Neural cell (in vitro differentiated cells): ENCODE measurements around the gene RAD23B. TPM values are rescaled to one million over a fixed set of nuclear protein-coding genes. Genes with fewer than 3 reads are reported as not detected.
A peak's percentile ranks its signal among the peaks of the same experiment; 100 is the strongest.

Source experiments
- H2AFZ ChIP-seq: fragments of 200-600, 300-800 bp; sonication (generic), shearing (Covaris generic); 2 replicates; pipeline ENCODE4 v1.6.0; 2014; ENCODE audit warnings: low read depth, mild to moderate bottlenecking, antibody characterized with exemption, low read length, moderate library complexity
- H3F3A ChIP-seq: fragments of 200-600 bp; shearing (Covaris generic); 2 replicates; pipeline ENCODE4 v1.6.1; 2016; ENCODE audit warnings: mild to moderate bottlenecking, moderate library complexity, mixed read lengths, antibody characterized with exemption, low read length; ENCODE audit not compliant: insufficient read depth, poor library complexity, severe bottlenecking
- H3K27ac ChIP-seq: fragments of 200-600, 300-800 bp; sonication (generic), shearing (Covaris generic); 2 replicates; pipeline ENCODE4 v1.5.1; 2014; ENCODE audit warnings: mild to moderate bottlenecking, low read length, moderate library complexity
- H3K27me3 ChIP-seq: fragments of 300-800, 200-600 bp; sonication (generic), shearing (Covaris generic); 2 replicates; pipeline ENCODE4 v1.6.0; 2014; ENCODE audit warnings: mild to moderate bottlenecking, low read depth, low read length, moderate library complexity; ENCODE audit not compliant: insufficient read depth
- H3K36me3 ChIP-seq: fragments of 300-800, 200-600 bp; sonication (generic), shearing (Covaris generic); 2 replicates; pipeline ENCODE4 v1.5.1; 2014; ENCODE audit warnings: mild to moderate bottlenecking, antibody characterized with exemption, low read length, moderate library complexity; ENCODE audit not compliant: insufficient read depth
- H3K4me2 ChIP-seq: fragments of 300-800, 200-600 bp; sonication (generic), shearing (Covaris generic); 2 replicates; pipeline ENCODE4 v1.6.0; 2014; ENCODE audit warnings: mild to moderate bottlenecking, low read length
- H3K4me3 ChIP-seq: fragments of 300-800, 200-600 bp; sonication (generic), shearing (Covaris generic); 2 replicates; pipeline ENCODE4 v1.5.1; 2014; ENCODE audit warnings: mild to moderate bottlenecking, low read length, moderate library complexity
- H3K79me2 ChIP-seq: fragments of 200-600 bp; shearing (Covaris generic); replicated peaks from 2 replicates; pipeline ENCODE4 v1.6.0; 2014; ENCODE audit warnings: mild to moderate bottlenecking, low read length, moderate library complexity; ENCODE audit not compliant: insufficient read depth
- H3K9ac ChIP-seq: fragments of 300-800, 200-600 bp; sonication (generic), shearing (Covaris generic); 2 replicates; pipeline ENCODE4 v1.6.1; 2016; ENCODE audit warnings: mild to moderate bottlenecking, low read length, mixed read lengths
- H3K9me2 ChIP-seq: fragments of 200-600 bp; shearing (Covaris generic); 2 replicates; pipeline ENCODE4 v1.6.1; 2016; ENCODE audit warnings: mild to moderate bottlenecking, low read length, mixed read lengths; ENCODE audit not compliant: insufficient read depth
- H3K9me3 ChIP-seq: fragments of 200-600, 300-800 bp; sonication (generic), shearing (Covaris generic); 2 replicates; pipeline ENCODE4 v1.6.1; 2016; ENCODE audit warnings: mild to moderate bottlenecking, mixed run types, low read length, moderate library complexity, mixed read lengths
- H4K20me1 ChIP-seq: fragments of 200-600 bp; shearing (Covaris generic); 2 replicates; pipeline ENCODE4 v1.6.1; 2016; ENCODE audit warnings: mild to moderate bottlenecking, mixed run types; ENCODE audit not compliant: insufficient read depth
- EP300 ChIP-seq: fragments of 450-650 bp; conservative IDR thresholded peaks from 2 replicates; pipeline ENCODE4 v1.6.1; 2014; ENCODE audit warnings: antibody characterized with exemption, mild to moderate bottlenecking, moderate library complexity; ENCODE audit not compliant: poor library complexity, severe bottlenecking
- EZH2 ChIP-seq: fragments of 200-600, 300-800 bp; shearing (Covaris generic), sonication (generic); IDR thresholded peaks from 2 replicates; pipeline ENCODE4 v1.6.1; 2014; ENCODE audit warnings: antibody characterized with exemption, low read length, borderline replicate concordance, mild to moderate bottlenecking; ENCODE audit not compliant: insufficient read depth, poor library complexity, severe bottlenecking
- MXI1 ChIP-seq: fragments of 450-650 bp; conservative IDR thresholded peaks from 2 replicates; pipeline ENCODE4 v1.6.1; 2014; ENCODE audit warnings: antibody characterized with exemption, mild to moderate bottlenecking; ENCODE audit not compliant: poor library complexity, severe bottlenecking
- POLR2AphosphoS5 ChIP-seq: IDR thresholded peaks from 2 replicates; pipeline ENCODE4 v1.6.1; 2012
- RAD21 ChIP-seq: fragments of 450-650 bp; conservative IDR thresholded peaks from 2 replicates; pipeline ENCODE4 v1.6.1; 2014; ENCODE audit warnings: antibody characterized with exemption, mild to moderate bottlenecking, moderate library complexity
- SMC3 ChIP-seq: fragments of 450-650 bp; conservative IDR thresholded peaks from 2 replicates; pipeline ENCODE4 v1.6.1; 2014; ENCODE audit warnings: antibody characterized with exemption, mild to moderate bottlenecking, moderate library complexity; ENCODE audit not compliant: poor library complexity
- TAF1 ChIP-seq: IDR thresholded peaks from 2 replicates; pipeline ENCODE4 v1.6.1; 2012; ENCODE audit warnings: low read depth
- polyA plus RNA-seq: library from polyadenylated mRNA; depleted of rRNA; stranded (reverse); fragments of >200 nt; gene quantifications from 2 replicates; pipeline ENCODE4 v1.2.3, GENCODE V29; 2014
- TF ChIP-seq, protein P1 (sequence below): fragments of 450-650 bp; IDR thresholded peaks from 2 replicates; pipeline ENCODE4 v1.5.1; 2014; ENCODE audit warnings: antibody characterized with exemption, mild to moderate bottlenecking, moderate library complexity; ENCODE audit not compliant: poor library complexity, severe bottlenecking
- TF ChIP-seq, protein P2 (sequence below): IDR thresholded peaks from 2 replicates; pipeline ENCODE4 v1.6.1; 2012; ENCODE audit warnings: borderline replicate concordance

The RAD23B gene
- polyA plus RNA-seq, 1 donor from 2014 or later: 97.3 TPM

DNA sequence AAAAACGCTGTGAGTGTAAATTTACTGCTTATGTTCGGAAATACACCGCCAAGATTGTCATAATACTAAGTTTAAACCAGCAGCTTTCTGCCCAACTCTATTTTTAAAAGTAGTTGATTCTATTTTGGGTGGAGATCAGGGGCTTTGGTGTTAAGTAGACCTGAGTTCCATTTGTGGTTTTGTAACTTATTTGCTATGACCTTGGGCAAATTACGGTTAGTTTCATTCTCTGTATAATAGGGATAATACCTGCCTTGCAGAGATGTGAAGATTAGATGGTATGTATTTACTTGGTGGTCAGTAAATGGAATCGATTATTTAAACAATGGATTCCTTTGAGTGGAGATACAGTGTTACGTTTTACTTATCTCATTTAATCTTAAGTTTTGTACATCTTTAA is 1.6 kb downstream of the RAD23B start:
- H2AFZ ChIP-seq: no peak overlapping the region
- H3K9me3 ChIP-seq: no peaks in the 10 kb centered on the region
- peak overlapping the region; percentile 91 for H3K27ac ChIP-seq
- no peak for TF ChIP-seq RAD21
- TF ChIP-seq, protein P1, sequence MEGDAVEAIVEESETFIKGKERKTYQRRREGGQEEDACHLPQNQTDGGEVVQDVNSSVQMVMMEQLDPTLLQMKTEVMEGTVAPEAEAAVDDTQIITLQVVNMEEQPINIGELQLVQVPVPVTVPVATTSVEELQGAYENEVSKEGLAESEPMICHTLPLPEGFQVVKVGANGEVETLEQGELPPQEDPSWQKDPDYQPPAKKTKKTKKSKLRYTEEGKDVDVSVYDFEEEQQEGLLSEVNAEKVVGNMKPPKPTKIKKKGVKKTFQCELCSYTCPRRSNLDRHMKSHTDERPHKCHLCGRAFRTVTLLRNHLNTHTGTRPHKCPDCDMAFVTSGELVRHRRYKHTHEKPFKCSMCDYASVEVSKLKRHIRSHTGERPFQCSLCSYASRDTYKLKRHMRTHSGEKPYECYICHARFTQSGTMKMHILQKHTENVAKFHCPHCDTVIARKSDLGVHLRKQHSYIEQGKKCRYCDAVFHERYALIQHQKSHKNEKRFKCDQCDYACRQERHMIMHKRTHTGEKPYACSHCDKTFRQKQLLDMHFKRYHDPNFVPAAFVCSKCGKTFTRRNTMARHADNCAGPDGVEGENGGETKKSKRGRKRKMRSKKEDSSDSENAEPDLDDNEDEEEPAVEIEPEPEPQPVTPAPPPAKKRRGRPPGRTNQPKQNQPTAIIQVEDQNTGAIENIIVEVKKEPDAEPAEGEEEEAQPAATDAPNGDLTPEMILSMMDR: no peak
- no peak for TF ChIP-seq TAF1
- TF ChIP-seq, protein P2, sequence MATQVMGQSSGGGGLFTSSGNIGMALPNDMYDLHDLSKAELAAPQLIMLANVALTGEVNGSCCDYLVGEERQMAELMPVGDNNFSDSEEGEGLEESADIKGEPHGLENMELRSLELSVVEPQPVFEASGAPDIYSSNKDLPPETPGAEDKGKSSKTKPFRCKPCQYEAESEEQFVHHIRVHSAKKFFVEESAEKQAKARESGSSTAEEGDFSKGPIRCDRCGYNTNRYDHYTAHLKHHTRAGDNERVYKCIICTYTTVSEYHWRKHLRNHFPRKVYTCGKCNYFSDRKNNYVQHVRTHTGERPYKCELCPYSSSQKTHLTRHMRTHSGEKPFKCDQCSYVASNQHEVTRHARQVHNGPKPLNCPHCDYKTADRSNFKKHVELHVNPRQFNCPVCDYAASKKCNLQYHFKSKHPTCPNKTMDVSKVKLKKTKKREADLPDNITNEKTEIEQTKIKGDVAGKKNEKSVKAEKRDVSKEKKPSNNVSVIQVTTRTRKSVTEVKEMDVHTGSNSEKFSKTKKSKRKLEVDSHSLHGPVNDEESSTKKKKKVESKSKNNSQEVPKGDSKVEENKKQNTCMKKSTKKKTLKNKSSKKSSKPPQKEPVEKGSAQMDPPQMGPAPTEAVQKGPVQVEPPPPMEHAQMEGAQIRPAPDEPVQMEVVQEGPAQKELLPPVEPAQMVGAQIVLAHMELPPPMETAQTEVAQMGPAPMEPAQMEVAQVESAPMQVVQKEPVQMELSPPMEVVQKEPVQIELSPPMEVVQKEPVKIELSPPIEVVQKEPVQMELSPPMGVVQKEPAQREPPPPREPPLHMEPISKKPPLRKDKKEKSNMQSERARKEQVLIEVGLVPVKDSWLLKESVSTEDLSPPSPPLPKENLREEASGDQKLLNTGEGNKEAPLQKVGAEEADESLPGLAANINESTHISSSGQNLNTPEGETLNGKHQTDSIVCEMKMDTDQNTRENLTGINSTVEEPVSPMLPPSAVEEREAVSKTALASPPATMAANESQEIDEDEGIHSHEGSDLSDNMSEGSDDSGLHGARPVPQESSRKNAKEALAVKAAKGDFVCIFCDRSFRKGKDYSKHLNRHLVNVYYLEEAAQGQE: no peak
- TF ChIP-seq POLR2AphosphoS5: no peak
- no peak for TF ChIP-seq EZH2
- no peak for TF ChIP-seq EP300
- no peak for TF ChIP-seq MXI1
- no peak for TF ChIP-seq SMC3
- peaks cover 11% of the 10 kb centered on the region for H4K20me1 ChIP-seq
- H3K9me2 ChIP-seq: no peaks in the 10 kb centered on the region
- H3F3A ChIP-seq: no peaks in the 10 kb centered on the region
- H3K4me2 ChIP-seq: peak overlapping the region; percentile 87
- peaks cover 59% of the 10 kb centered on the region for H3K79me2 ChIP-seq
- H3K4me3 ChIP-seq: peak overlapping the region; percentile 92
- no peaks in the 10 kb centered on the region for H3K36me3 ChIP-seq
- H3K9ac ChIP-seq: peak overlapping the region; percentile 94
- H3K27me3 ChIP-seq: no peaks in the 10 kb centered on the region

DNA sequence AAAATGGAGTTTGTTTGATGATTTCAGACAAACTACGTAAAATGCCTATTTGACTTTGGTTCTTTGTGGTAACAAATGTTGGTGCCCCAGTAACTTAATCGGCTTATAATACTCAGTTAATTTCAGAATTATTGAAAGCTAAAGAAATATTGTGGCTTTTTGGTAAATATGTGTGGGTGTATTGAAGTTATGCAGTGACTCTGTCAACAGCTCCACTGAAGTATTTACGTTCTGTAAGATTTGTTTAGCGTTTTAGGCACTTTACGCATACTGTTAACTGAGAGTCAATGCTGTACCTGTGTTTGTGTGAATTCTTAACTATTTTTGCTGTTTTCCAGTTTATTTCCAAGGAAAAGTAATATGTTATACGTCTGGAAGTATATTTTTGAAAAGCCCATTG is 2.2 kb downstream of the RAD23B start:
- Histone ChIP-seq H3K27me3 (no peaks in the 10 kb centered on the region), H2AFZ (no peak overlapping the region), H3K4me3 (peak overlapping the region; percentile 92), H3F3A (no peaks in the 10 kb centered on the region), H3K27ac (no peak overlapping the region), H3K9me3 (no peaks in the 10 kb centered on the region), H3K4me2 (peak overlapping the region; percentile 87), H4K20me1 (peaks cover 11% of the 10 kb centered on the region), H3K9ac (peak overlapping the region; percentile 94), H3K36me3 (no peaks in the 10 kb centered on the region), H3K9me2 (no peaks in the 10 kb centered on the region), H3K79me2 (peaks cover 66% of the 10 kb centered on the region)
- TF ChIP-seq, protein P1: no peak
- TF ChIP-seq POLR2AphosphoS5 (no peak), EZH2 (no peak), SMC3 (no peak), TAF1 (no peak), MXI1 (no peak), EP300 (no peak), RAD21 (no peak)
- TF ChIP-seq, protein P2: no peak
